Activated CD4-positive, alpha-beta T cell treated with anti-CD3 and anti-CD28 coated beads, Interleukin-2, amount 50 U/mL, for 24 hours (primary cell): Measurements from ENCODE around the gene CCK.

Source experiments
- DNase-seq, 2 donors: peaks; one replicate each; pipeline ENCODE4 v3.0.0-alpha.2; 2020; ENCODE audit warnings: low read depth in 1 of 2, low spot score in 1 of 2

The CCK gene

DNA sequence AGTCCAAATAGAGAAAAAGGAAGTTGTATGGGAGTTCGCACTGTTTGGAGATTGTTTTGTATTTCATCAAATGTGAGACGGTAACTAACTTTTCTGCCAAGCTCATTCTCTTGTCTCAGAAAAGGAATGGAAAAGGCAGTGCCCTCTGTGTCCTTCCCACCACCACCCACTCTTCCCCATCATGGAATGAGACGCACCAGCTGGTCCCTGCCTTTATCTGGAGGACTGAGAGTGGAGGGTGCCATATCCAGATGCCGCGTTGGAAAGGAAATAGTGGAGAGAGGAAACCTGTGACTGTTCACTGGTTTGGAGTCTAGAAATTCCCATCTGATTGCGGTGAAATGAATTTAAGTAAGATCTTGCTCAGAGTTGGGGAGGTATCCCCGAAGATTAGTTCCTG is 3.7 kb upstream of the CCK start:
- no peak for DNase-seq

DNA sequence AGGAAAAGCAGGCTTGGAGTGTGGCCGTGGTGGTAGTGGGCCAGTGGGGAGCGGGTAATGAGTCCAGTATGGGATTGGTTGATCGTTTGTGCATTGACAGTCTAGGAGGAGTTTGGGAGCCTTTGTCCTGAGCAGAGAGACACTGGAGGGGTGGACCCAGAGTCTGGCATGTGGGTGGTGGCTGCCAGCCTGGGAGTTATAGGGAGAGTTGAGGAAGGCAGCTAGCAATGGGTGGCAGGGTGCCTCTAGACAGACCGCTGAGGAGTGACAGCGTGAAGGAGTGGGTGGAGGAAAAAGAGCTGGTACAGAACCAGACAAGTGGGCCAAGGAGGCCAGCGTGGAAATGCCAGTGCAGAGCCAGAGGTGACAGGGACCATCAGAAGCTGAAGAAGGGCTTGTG is 1.9 kb upstream of the CCK start:
- no peak for DNase-seq

DNA sequence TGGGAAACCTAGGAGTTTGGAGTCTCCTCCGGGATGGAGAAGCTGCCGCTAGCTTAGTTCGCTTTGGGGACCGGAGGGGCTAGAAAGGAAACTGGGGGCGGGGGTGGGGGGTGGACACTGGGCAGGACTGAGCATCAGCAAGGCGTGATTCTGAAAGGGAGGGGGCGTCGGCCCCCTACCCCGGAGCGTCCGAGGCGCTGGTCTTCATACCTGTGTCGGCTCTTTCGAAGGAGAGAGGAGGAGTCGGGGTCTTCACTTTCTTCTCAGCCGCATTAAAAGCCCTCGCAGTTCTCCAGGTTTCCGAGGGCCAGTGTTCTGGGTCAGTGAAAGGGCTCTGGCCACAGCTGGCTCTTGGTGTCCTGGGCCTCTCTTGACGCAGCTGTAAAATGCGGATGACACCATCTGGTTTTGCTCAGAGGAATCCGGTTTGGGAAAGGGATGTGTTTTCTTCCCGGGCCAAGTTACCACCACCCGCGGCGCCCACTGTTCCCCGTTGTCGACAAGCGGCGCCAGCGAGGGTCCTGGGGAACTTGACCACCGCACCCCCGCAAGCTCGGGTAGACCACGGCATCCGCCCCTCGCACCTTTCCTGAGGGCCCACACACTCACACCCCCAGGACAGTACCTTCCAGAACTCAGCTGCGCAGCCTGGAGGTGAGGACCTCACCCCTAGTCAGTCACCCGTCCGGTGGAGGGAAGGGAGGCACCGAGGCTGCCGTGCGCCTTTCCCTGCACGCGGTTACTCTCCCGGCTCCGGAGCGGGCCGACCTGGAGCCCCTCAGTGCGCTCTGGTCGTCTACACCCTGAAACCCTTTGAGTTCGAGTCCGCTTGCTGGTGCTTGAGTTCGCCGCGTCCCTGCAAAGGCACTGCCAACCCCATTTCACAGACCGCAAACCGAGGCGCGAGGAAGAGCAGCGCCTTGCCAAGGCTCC is 660 bp downstream of the CCK start:
- DNase-seq, result no peak

DNA sequence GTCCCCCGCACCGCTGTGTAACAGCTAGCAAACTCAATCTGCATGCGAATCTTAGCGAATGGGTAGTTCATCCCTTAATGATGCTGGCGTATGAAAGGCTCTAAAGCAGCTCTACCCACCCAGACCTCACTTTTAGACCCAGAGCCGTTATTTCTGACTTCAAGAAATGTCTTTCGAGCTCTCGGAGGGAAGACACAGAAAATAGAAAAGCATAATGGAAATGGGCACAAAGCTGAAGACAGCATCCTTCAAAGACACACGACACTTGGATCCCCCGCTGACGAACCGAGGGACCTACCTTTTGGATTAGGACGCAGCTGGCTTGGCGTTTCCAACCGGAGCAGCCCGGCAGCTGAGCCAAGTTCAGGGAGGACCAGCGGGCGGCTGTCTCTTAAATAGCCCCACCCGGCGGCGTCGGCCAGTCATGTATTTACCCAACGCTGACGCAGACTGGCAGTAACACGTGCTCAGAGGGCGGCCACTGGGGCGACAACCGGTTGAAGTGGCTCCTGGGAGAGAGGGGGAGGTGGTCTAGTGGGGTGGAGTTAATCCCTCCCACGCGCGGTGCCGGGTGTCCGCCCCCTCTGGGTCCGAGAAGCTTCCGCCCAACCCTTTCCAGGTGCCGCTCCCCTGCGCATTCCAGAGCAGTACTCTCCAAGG is 1.5 kb downstream of the CCK start:
- no peak for DNase-seq

DNA sequence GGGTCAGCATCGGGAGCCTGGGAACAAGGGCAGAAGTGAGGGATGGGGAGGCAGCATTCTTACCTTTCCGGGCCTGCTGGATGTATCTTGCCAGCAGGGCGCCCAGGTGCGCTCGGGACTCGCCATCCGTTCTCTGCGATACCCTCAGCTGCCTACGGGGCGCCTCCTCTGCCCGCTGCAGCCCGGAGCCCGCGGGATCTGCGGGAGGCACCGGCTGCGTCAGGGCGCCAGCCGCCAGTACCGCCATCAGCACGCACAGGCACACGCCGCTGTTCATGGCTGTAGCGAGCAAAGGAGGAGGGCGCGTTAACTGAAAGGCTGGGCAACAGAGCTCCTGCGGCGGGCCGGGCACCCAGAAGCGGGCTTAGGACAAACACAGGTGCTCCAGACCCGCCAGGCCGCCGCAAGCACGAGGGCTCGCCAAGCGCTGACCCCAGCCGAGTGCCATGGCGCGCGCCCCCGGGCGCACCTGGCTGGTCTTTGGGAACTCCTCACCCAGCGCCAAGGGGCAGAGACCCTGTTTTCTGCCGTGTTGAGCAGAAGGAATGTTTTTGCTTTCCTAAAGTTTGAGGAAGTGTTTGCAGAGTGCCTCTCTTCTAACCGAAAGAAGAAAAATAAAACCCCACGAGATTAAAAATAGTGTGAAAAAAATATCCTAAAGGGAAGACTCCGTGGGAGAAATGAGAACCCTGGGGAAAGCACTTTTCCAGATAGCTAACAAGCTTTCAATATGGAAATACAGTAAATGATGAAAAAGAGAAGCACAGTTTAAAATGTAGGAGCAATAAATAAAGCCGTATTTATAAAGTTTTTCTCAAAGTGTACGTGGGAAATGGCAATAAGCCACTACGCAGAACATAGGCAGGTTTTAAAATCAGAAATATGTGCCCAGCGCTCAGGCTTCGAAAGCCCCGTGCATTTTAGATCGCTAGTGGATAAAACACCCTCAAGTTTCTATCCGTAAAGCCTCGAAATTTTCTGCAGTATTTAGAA is 2.3 kb downstream of the CCK start:
- no peak for DNase-seq

DNA sequence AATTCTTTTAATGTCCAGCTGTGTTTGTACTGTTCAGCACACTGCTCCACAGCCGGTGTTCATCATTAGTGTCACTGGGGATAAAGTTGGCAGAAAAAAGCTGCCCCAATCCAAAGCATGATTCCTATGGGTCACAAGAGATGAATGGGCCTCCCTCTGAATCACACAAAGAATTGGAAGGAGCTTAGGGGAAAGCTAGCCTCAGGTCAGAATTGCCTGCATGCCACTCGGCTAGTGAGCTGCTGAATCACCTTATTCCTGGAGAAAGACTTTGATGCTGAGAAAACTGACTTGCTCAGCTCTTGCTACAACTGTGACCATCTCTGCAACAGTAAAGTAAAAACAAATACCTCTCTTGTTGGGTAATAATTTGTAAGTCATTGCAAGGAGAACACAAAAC is 3.5 kb downstream of the CCK start:
- DNase-seq, result no peak

DNA sequence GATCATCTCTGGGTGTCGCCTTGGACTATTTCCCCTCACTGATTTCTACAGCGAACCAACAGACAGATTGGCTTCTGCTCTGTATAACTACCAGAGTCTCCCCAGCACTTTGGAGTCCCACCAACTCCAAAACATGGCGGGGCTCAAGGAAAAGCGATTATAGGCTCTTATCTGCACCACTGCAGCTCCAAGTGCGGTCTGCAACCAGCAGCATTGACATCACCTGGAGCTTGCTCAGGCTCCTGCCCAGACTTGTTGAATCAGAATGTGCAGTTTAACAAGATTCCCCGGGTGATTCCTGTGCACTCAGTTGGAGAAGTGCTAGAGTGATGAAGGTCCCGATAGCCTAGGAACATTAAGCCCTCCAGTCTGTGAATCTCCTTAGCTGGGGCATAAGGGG is 9.0 kb downstream of the CCK start:
- DNase-seq, result no peak

DNA sequence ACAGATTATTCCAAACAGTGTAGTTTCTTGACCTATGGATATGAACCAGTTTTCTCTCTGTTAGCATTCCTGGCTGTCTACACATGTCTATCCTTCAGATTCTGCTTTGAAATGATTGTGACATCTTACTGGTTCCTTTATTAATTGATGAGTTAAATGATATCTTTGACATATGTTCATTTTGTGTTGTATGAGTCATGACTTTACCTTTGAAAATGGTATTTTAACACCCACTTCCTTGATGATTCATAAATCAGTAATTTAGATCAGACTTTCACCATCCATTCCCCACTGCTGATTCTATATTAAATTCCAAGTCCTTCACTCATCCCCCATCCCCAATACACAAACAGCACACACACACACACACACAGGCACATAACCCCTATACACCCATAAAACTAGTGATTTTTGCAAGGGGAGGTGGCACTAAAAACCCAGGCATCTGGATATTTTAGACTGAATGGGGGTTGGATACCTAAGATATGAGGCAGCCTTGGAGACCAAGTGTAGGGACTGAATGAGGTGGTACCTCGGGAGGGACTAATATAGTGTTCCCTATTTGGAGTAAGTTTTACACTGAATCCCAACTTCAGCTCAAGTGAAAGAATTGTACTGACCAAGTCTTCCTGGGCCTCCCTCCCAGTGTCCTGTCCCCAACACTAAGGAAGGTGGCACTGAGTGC is 9.7 kb downstream of the CCK start:
- DNase-seq, result no peak

DNA sequence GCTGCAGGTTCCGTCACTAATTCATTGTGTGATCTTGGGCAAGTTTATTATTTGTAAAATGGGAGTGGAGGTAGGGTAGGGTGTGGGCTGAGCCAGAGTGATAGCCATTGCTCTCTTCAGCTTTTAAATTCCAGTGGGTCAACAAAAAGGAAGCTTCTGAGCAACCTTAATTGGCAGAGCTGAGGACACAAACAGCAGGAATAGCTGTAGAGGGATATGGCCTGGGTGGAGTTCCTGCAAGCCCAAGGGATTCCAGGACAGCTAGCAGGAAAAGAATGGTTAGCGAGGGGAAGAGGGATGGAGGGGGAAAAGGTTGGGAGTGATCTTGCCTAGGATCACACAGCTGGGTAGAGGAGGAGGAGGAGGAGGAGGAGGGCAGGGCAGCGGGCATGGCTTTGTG is 11.4 kb downstream of the CCK start:
- DNase-seq, result no peak

DNA sequence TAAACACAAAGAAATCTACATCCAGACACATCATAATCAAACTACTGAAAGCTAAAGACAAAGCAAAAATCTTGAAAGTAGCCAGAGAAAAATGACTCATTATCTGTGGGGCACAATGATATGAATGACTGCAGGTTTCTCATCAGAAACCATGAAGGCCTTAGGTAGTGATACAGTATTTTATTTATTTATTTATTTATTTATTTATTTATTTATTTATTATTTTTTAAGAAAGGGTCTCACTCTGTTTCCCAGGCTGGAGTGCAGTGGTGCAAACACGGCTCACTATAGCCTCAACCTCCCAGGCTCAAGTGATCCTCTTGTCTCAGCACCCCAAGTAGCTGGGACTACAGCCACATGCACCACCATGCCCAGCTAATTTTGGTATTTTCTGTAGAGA is 15.2 kb downstream of the CCK start:
- DNase-seq, result no peak

DNA sequence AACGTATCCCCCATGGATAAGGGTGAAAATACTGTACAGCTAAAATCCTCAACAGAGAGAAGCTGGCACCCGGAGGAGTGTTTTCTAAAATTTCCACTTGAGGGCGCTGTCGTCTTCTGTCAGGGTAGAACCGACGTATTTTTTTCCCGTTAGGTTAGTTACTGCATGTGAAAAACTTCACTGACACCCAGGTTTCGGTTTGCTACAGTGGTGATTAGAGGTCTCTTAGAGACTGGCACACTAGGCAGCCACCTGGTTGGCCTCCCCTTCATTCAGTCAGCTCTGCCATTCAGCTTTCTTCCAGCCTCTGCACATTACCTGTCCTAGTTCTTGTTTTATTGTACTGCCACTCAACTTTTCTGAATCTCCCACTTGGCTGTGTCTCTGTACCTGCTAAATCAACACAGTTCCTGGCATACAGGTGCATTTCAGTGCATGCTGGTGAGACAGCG is 18.4 kb downstream of the CCK start:
- peak in 1 of 2 donors; percentile 58 for DNase-seq

DNA sequence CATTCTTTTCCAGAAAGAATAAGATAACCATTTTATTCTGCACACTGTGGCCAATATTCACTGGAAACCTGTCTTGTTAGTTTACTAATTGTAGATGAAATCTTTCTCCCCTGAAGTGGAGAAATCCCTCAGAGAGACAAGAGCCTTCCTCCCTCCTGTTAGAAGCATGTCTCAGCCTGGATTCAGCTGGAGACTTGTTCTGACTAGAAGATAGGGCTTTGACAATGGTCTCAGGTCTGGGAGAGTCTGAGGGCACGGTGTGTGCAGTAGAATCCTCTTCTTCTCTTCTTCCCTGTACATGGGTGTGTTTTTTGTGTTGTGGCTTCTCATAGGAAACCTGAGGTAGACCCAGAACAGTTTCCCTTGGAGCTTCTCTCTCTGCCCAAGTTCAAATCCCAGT is 19.9 kb downstream of the CCK start:
- no peak for DNase-seq

DNA sequence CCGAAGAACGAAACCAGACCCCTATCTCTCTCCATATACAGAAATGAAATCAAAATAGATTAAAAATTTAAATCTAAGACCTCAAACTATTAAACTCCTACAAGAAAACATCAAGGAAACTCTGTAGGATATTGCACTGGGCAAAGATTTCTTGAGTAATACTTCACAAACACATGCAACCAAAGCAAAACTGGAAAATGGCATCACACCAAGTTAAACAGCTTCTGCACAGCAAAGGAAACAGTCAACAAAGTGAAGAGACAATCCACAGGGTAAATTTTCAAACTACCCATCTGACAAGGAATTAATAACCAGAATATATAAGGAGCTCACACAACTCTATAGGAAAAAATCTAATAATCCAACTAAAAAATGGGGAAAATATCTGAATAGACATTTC is 29.4 kb downstream of the CCK start:
- no peak for DNase-seq

DNA sequence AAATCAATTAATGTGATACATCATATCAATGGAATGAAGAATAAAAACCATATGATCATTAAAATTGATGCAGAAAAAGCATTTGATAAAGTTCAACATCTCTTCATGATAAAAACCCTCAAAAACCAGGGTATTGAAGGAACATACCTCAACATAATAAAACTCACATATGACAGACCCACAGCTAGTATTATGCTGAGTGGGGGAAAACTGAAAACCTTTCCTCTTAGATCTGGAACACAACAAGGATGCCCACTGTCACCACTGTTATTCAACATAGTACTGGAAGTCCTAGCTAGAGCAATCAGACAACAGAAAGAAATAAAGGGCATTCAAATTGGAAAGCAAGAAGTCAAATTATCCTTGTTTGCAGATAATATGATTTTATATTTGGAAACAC is 30.5 kb downstream of the CCK start:
- no peak for DNase-seq

DNA sequence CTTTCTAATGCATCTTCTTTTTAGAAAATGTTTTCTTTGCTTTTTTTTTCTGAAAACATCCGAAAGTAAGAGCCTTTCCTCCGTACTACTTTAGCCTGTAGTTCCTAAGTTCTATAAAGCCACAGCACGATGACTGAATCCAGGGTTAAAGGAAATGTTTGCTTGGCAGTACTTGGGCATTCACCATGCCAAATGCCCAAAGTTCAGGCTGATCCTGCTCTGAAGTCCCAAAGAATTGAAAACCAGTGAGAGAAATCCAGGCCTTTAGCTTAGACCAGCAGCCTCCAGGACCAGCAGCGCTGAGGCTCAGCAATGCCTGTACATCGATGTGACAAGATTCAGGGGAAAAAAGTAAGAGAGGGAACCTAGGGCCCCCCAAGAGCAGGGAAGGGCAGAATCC is 35.1 kb downstream of the CCK start:
- DNase-seq, result no peak

DNA sequence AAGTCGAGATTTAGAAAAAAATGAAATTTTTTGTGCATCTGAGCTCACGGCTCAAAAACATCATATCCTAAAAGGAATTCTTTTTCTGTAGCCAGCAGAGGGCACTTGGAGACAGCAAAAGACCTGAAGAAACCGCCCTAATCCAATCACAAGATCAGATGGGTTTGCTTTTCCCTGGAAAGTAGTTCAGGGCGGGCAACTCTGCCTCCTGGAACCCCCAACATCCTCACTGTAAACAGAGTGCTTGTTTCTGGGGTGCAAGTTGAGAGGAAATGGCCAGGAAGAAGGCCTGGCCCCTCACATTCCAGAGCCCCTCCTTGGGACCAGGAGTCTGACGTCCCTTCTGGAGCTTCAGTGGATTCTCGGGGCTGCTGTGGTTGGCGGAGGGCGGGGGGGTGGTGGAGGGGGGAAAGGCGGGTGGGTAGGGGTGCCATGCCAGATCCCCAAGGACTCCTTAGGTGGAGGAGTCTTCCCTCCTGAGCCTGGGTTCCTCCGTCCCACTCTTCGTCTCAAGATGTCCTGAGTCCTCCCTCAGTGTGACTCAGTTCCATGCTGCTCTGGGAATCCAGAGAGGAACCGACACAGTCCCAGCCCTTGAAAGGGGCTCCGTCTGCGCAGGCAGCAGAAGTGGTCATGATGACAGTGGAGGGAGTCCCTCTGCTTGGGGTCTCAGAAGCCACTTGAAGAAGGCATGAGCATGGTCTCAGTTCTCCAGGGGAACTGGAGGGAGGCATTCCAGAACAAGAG is 35.9 kb downstream of the CCK start:
- DNase-seq, result no peak

DNA sequence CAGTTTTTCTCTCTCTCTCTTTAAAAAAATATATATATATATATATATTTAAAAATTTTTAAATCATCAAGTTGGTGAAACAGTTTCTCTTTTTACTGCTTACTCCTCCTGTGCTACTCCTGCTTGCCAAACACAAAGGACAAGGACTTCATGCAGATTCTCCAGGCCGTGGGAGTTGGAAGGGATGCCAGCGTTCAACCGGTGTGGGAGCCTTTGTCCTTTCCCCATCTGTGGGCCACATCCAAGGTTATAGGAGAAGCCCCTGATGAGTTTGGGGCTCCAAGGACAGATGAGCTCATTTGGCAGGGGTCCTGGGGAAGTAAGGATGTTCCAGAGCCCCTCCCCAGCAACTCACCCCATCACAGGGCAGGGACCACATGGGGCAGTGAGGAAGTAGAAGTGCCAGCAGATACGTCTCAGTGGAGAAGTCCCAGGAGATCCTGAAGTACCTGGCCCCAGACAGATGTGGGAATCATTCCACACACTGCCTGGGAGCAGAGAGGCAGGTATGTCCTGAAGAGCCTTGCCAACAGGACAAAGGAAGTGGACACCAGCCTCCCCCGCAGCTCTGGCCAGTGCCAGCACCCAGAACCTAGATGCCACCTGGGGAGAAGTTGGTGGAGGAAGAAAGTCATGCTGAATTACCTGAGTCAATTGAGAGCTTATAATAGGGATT is 36.6 kb downstream of the CCK start:
- no peak for DNase-seq

DNA sequence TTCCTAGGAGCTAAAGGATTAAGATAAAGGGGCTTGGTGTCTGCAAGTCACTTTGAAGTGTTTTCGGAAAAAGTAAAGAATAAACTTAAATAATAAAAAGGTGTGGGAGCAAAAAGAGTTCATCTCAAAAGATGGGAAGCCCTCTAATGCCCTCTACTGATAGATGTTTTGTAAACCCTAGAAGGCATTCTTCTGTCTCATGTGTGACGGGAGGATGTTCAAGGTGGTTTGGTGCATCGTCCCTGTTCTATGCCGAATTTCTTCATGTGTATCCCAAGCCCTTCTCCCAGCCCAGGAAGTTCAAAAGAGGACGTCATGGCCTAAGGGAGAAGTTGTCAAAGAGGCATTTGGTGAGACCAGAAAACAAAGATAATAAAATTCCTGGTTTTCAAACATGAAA is 37.2 kb downstream of the CCK start:
- DNase-seq, result no peak
